AG04449 (cell line): ENCODE data around the gene MRRF.

Experiments used
- CTCF ChIA-PET: fragments of 350-600 bp; formaldehyde crosslinking; extraction: SDS; loops from one replicate; lab custom pipeline; 2021; ENCODE audit warnings: antibody characterized with exemption; lab: Yijun Ruan, JAX
- POLR2A ChIA-PET: fragments of 400-600, 350-600 bp; formaldehyde crosslinking; extraction: SDS; loops from one replicate; lab custom pipeline; 2020; ENCODE audit warnings: antibody characterized with exemption, inconsistent platforms; lab: Yijun Ruan, JAX
- DNase-seq: peaks from one replicate; pipeline ENCODE4 v3.0.0-alpha.2; 2010; ENCODE audit warnings: low read depth, low spot score
- H3K4me3 ChIP-seq: 2 replicates; pipeline ENCODE4 v1.5.1; 2011; ENCODE audit warnings: low read depth, mild to moderate bottlenecking, control low read depth, low read length
- CTCF ChIP-seq: IDR thresholded peaks from one replicate; pipeline ENCODE4 v1.5.1; 2011; ENCODE audit warnings: mild to moderate bottlenecking, moderate library complexity, low read length, control low read depth, inconsistent platforms; ENCODE audit not compliant: insufficient read depth; ENCODE audit errors: missing control alignments

MRRF gene

GRCh38 chr9:122333169-122333808, 68.6 kb downstream of the MRRF start:
- H3K4me3 ChIP-seq, result no peak overlapping the region
- POLR2A ChIA-PET, result no interaction called here
- DNase-seq, result no peak
- CTCF ChIA-PET, result interaction anchor here (1.0 to 2.8 kb wide), 4 partner anchors 19 to 212 kb away, joined by 3 to 17 read pairs (median 4); no protein-coding TSS in a partner anchor
- TF ChIP-seq CTCF, result no peak

GRCh38 chr9:122334916-122335315, 70.2 kb downstream of the MRRF start:
- DNase-seq, result no peak
- TF ChIP-seq CTCF, result no peak
- POLR2A ChIA-PET, result no interaction called here
- CTCF ChIA-PET, result interaction anchor here (1.0 to 2.8 kb wide), 4 partner anchors 11 to 211 kb away, joined by 3 to 17 read pairs (median 6); no protein-coding TSS in a partner anchor
- H3K4me3 ChIP-seq, result no peak overlapping the region

- ChIA-PET POLR2A (no interaction called here), CTCF (interaction anchor here (1.4 to 20.5 kb wide), 3 partner anchors 9 to 214 kb away, joined by 4 to 831 read pairs (median 7); no protein-coding TSS in a partner anchor)
- no peak for DNase-seq
- TF ChIP-seq CTCF, result no peak
- no peak overlapping the region for H3K4me3 ChIP-seq
These were observed 71.5 kb downstream of the MRRF start for GRCh38 chr9:122336189-122336588.

GRCh38 chr9:122336866-122337555, 72.3 kb downstream of the MRRF start:
- ChIA-PET CTCF (interaction anchor here (1.4 to 20.5 kb wide), 2 partner anchors 8 to 215 kb away, joined by 4 to 831 read pairs; no protein-coding TSS in a partner anchor), POLR2A (no interaction called here)
- no peak for DNase-seq

GRCh38 chr9:122337556-122337929, 72.9 kb downstream of the MRRF start:
- no peak for TF ChIP-seq CTCF
- DNase-seq, result no peak
- CTCF ChIA-PET, result interaction anchor here (0.7 to 20.5 kb wide), 3 partner anchors 8 to 215 kb away, joined by 3 to 831 read pairs (median 3); no protein-coding TSS in a partner anchor
- no peak overlapping the region for H3K4me3 ChIP-seq
- POLR2A ChIA-PET, result no interaction called here

More at GRCh38 chr9:122336866-122337555, 72.3 kb downstream of the MRRF start:
- no peak for TF ChIP-seq CTCF
- H3K4me3 ChIP-seq, result no peak overlapping the region

GRCh38 chr9:122338536-122338935, 73.9 kb downstream of the MRRF start:
- CTCF ChIA-PET, result interaction anchor here (1.0 to 20.5 kb wide), 6 partner anchors 8 to 240 kb away, joined by 3 to 831 read pairs (median 8); no protein-coding TSS in a partner anchor
- TF ChIP-seq CTCF, result no peak
- no peak overlapping the region for H3K4me3 ChIP-seq
- DNase-seq, result no peak
- POLR2A ChIA-PET, result no interaction called here
